ENCODE data around the gene ADORA2A.
"Not testable (repeated sequence)": the region's sequence is repeated elsewhere in the genome, so short reads cannot be mapped to it uniquely, and the experiment has no call there.

The ADORA2A gene

GRCh38 chr22:24483976-24484545 lies 56.7 kb downstream of the ADORA2A start:
- 75 to 76% methylated on average over 5 of the region's 5 CpGs for WGBS, 2 experiments
- H3K9me3 ChIP-seq (ENCODE audit: control insufficient read depth, low read length) = no peaks in the 10 kb centered on the region
- H3K4me3 ChIP-seq (ENCODE audit: insufficient read depth, low read depth, low read length) = no peak overlapping the region
- H3K36me3 ChIP-seq (ENCODE audit: control insufficient read depth, insufficient read depth, low read length) = no peaks in the 10 kb centered on the region
- no peak overlapping the region for H3K27ac ChIP-seq (ENCODE audit: insufficient read depth, low read depth, low read length, poor library complexity, severe bottlenecking)
- H3K4me1 ChIP-seq (ENCODE audit: control insufficient read depth, insufficient read depth, low read length) = no peaks in the 10 kb centered on the region
- no peaks in the 10 kb centered on the region for H3K27me3 ChIP-seq (ENCODE audit: control insufficient read depth, insufficient read depth, low read length, poor library complexity, severe bottlenecking)

- Histone ChIP-seq H3K36me3 (ENCODE audit: control insufficient read depth, insufficient read depth, low read length) (no peaks in the 10 kb centered on the region), H3K4me1 (ENCODE audit: control insufficient read depth, insufficient read depth, low read length) (no peaks in the 10 kb centered on the region), H3K4me3 (ENCODE audit: insufficient read depth, low read depth, low read length) (no peak overlapping the region), H3K27ac (ENCODE audit: insufficient read depth, low read depth, low read length, poor library complexity, severe bottlenecking) (no peak overlapping the region), H3K9me3 (ENCODE audit: control insufficient read depth, low read length) (no peaks in the 10 kb centered on the region), H3K27me3 (ENCODE audit: control insufficient read depth, insufficient read depth, low read length, poor library complexity, severe bottlenecking) (no peaks in the 10 kb centered on the region)
- 94 to 95% methylated on average over 4 of the region's 4 CpGs for WGBS, 2 experiments
Measured at GRCh38 chr22:24485170-24485569, 57.8 kb downstream of the ADORA2A start.

GRCh38 chr22:24485608-24486007 lies 58.2 kb downstream of the ADORA2A start:
- H3K9me3 ChIP-seq (ENCODE audit: control insufficient read depth, low read length) = no peaks in the 10 kb centered on the region
- H3K27ac ChIP-seq (ENCODE audit: insufficient read depth, low read depth, low read length, poor library complexity, severe bottlenecking) = no peak overlapping the region
- whole genome bisulfite sequencing, 2 experiments = 56 to 62% methylated on average over 3 of the region's 3 CpGs
- no peaks in the 10 kb centered on the region for H3K4me1 ChIP-seq (ENCODE audit: control insufficient read depth, insufficient read depth, low read length)
- H3K4me3 ChIP-seq (ENCODE audit: insufficient read depth, low read depth, low read length) = no peak overlapping the region
- H3K36me3 ChIP-seq (ENCODE audit: control insufficient read depth, insufficient read depth, low read length) = no peaks in the 10 kb centered on the region
- no peaks in the 10 kb centered on the region for H3K27me3 ChIP-seq (ENCODE audit: control insufficient read depth, insufficient read depth, low read length, poor library complexity, severe bottlenecking)

GRCh38 chr22:24486501-24486921 lies 59.1 kb downstream of the ADORA2A start:
- Histone ChIP-seq H3K4me3 (ENCODE audit: insufficient read depth, low read depth, low read length) (no peak overlapping the region), H3K9me3 (ENCODE audit: control insufficient read depth, low read length) (no peaks in the 10 kb centered on the region), H3K4me1 (ENCODE audit: control insufficient read depth, insufficient read depth, low read length) (no peaks in the 10 kb centered on the region), H3K27me3 (ENCODE audit: control insufficient read depth, insufficient read depth, low read length, poor library complexity, severe bottlenecking) (peaks cover 4% of the 10 kb centered on the region), H3K27ac (ENCODE audit: insufficient read depth, low read depth, low read length, poor library complexity, severe bottlenecking) (no peak overlapping the region), H3K36me3 (ENCODE audit: control insufficient read depth, insufficient read depth, low read length) (no peaks in the 10 kb centered on the region)
- 84 to 100% methylated on average over 2 of the region's 2 CpGs for WGBS, 2 experiments

DNA sequence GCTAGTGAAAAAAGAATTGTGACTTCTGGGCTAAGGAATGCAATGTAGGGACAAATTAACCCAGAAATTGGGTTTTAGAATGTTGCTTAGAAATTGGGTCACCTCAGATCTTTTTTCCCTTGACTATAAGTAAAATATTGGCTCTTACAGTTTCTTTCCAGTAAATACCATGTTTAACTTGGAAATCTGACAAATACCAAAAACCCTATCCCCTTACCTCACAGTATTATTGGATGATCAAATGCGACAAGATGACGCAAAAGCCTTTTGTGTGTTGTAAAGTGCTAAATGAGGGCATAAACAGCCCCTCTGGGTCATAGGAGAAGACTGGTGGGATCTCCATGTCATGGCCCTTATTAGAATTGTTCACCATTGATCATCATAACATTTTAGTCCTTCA lies 61.6 kb downstream of the ADORA2A start:
- Histone ChIP-seq H3K4me3 (ENCODE audit: insufficient read depth, low read depth, low read length) (no peak overlapping the region), H3K9me3 (ENCODE audit: control insufficient read depth, low read length) (no peaks in the 10 kb centered on the region), H3K36me3 (ENCODE audit: control insufficient read depth, insufficient read depth, low read length) (no peaks in the 10 kb centered on the region), H3K27ac (ENCODE audit: insufficient read depth, low read depth, low read length, poor library complexity, severe bottlenecking) (no peak overlapping the region), H3K4me1 (ENCODE audit: control insufficient read depth, insufficient read depth, low read length) (no peaks in the 10 kb centered on the region), H3K27me3 (ENCODE audit: control insufficient read depth, insufficient read depth, low read length, poor library complexity, severe bottlenecking) (peaks cover 28% of the 10 kb centered on the region)
- 45% methylated on average over 2 of the region's 2 CpGs; no CpG with 5 or more reads in 1 of the 2 experiments for WGBS, 2 experiments

GRCh38 chr22:24489434-24489833 lies 62.0 kb downstream of the ADORA2A start:
- H3K4me3 ChIP-seq (ENCODE audit: insufficient read depth, low read depth, low read length); H3K9me3 ChIP-seq (ENCODE audit: control insufficient read depth, low read length); H3K36me3 ChIP-seq (ENCODE audit: control insufficient read depth, insufficient read depth, low read length); H3K27ac ChIP-seq (ENCODE audit: insufficient read depth, low read depth, low read length, poor library complexity, severe bottlenecking); H3K4me1 ChIP-seq (ENCODE audit: control insufficient read depth, insufficient read depth, low read length): not testable (repeated sequence)
- peaks cover 33% of the 10 kb centered on the region for H3K27me3 ChIP-seq (ENCODE audit: control insufficient read depth, insufficient read depth, low read length, poor library complexity, severe bottlenecking)
- WGBS, 2 experiments = 92 to 95% methylated on average over 1 of the region's 1 CpG

Measured in ectodermal cell (in vitro differentiated cells).